Muscle layer of colon (tissue), 2 donors: ENCODE data around the gene HS3ST5.
"Not testable (repeated sequence)": the region's sequence is repeated elsewhere in the genome, so short reads cannot be mapped to it uniquely, and the experiment has no call there.

ENCODE experiments used
- H3K27ac ChIP-seq: one replicate; pipeline ENCODE4 v1.7.0; 2013; ENCODE audit warnings: low read depth, mild to moderate bottlenecking, low read length, moderate library complexity
- H3K27me3 ChIP-seq, 2 donors: one replicate each; pipeline ENCODE4 v1.7.0; 2013; ENCODE audit warnings: low read length in 2 of 2, mild to moderate bottlenecking in 2 of 2; ENCODE audit not compliant: insufficient read depth in 2 of 2, control insufficient read depth in 1 of 2
- H3K36me3 ChIP-seq: one replicate; pipeline ENCODE4 v1.7.0; 2013; ENCODE audit warnings: mild to moderate bottlenecking, low read length; ENCODE audit not compliant: insufficient read depth
- H3K4me1 ChIP-seq: one replicate; pipeline ENCODE4 v1.7.0; 2013; ENCODE audit warnings: mild to moderate bottlenecking, low read length; ENCODE audit not compliant: insufficient read depth
- H3K4me3 ChIP-seq, 2 donors: one replicate each; pipeline ENCODE4 v1.7.0; 2013; ENCODE audit warnings: low read length in 2 of 2, low read depth in 1 of 2, mild to moderate bottlenecking in 1 of 2, moderate library complexity in 1 of 2
- H3K9ac ChIP-seq: one replicate; pipeline ENCODE4 v1.7.0; 2013; ENCODE audit warnings: low read length
- H3K9me3 ChIP-seq: one replicate; pipeline ENCODE4 v1.7.0; 2013; ENCODE audit warnings: mild to moderate bottlenecking, low read length
- donor health status: abdominal sarcoma.
- donor health status: Adenocarcinoma of cecum.

The HS3ST5 gene

GRCh38 chr6:114055763-114056162, 287.1 kb downstream of the HS3ST5 start:
- no peak overlapping the region for H3K4me3 ChIP-seq
- H3K27ac ChIP-seq: no peak overlapping the region
- H3K36me3 ChIP-seq: no peaks in the 10 kb centered on the region
- no peaks in the 10 kb centered on the region for H3K4me1 ChIP-seq
- no peak overlapping the region for H3K9ac ChIP-seq
- H3K27me3 ChIP-seq: no peaks in the 10 kb centered on the region
- no peaks in the 10 kb centered on the region for H3K9me3 ChIP-seq

DNA sequence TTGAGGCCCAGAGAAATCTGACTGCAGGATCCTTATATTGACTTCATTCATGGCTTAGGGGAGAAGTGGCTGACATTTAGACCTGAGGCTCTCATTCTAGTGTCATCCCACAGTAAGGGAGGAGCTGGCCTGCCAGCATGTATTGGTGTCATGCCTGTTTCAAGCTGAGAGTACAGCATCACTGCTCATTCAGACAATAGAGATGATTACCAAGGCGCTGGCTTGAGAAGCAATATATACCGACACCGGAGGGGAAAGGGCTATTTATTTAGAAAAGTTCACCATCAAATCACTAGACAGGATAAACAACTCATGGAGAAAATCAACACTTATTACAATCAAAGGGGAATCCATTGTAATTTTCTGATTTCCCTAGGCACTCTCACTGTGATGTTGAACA, 287.5 kb downstream of the HS3ST5 start:
- no peaks in the 10 kb centered on the region for H3K36me3 ChIP-seq
- H3K9me3 ChIP-seq: no peaks in the 10 kb centered on the region
- H3K27ac ChIP-seq: no peak overlapping the region
- no peak overlapping the region for H3K9ac ChIP-seq
- no peak overlapping the region for H3K4me3 ChIP-seq
- H3K4me1 ChIP-seq: no peaks in the 10 kb centered on the region
- no peaks in the 10 kb centered on the region for H3K27me3 ChIP-seq

DNA sequence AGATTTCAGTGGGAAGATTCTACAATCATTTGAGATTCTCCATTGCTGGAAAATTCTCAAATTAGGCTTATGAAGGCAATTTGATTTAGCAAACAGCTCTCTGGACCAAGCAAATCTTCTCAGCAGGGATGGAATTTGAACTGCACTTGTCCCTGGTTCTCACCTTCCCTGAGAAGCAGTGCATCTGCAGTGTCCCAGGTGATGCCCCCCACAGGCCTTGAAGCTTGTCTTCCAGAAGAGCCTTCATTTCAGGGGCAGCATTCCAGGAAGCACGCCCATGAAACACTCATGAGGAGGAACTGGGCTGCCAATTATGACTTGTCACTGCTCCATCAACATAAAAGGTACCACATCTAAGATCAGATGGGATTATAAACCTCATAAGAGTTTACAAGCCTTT, 289.0 kb downstream of the HS3ST5 start:
- Histone ChIP-seq H3K36me3 (no peaks in the 10 kb centered on the region), H3K27ac (no peak overlapping the region), H3K9ac (no peak overlapping the region), H3K9me3 (no peaks in the 10 kb centered on the region), H3K27me3 (no peaks in the 10 kb centered on the region), H3K4me1 (no peaks in the 10 kb centered on the region), H3K4me3 (no peak overlapping the region)

GRCh38 chr6:114052141-114052540, 290.7 kb downstream of the HS3ST5 start:
- Histone ChIP-seq H3K9me3 (no peaks in the 10 kb centered on the region), H3K27me3 (no peaks in the 10 kb centered on the region), H3K9ac (no peak overlapping the region), H3K4me1 (no peaks in the 10 kb centered on the region), H3K4me3 (no peak overlapping the region), H3K36me3 (no peaks in the 10 kb centered on the region), H3K27ac (no peak overlapping the region)

DNA sequence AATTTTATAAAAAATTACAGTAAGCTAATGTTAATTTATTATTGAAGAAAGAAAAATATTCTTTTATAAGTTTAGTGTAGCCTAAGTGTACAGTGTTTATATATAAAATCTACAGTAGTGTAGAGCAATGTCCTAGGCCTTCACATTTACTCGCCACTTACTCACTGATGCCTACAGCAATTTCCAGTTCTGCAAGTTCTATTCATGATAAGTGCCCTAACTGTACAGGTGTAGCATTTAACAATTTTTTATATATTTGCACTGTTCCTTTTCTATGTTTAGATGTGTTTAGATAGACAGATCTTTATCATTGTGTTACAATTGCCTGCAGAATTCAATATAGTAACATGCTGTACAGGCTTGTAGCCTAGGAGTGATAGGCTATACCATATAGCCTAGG, 291.8 kb downstream of the HS3ST5 start:
- H3K27ac ChIP-seq: no peak overlapping the region
- H3K36me3 ChIP-seq: no peaks in the 10 kb centered on the region
- no peak overlapping the region for H3K4me3 ChIP-seq
- H3K9ac ChIP-seq: no peak overlapping the region
- H3K9me3 ChIP-seq: no peaks in the 10 kb centered on the region
- no peaks in the 10 kb centered on the region for H3K4me1 ChIP-seq
- no peaks in the 10 kb centered on the region for H3K27me3 ChIP-seq

GRCh38 chr6:114049367-114049966, 293.4 kb downstream of the HS3ST5 start:
- Histone ChIP-seq H3K27me3 (no peaks in the 10 kb centered on the region), H3K9me3 (no peaks in the 10 kb centered on the region), H3K36me3 (no peaks in the 10 kb centered on the region), H3K4me1 (no peaks in the 10 kb centered on the region), H3K27ac (no peak overlapping the region), H3K4me3 (no peak overlapping the region), H3K9ac (no peak overlapping the region)

- H3K36me3 ChIP-seq, H3K9ac ChIP-seq, H3K9me3 ChIP-seq, H3K27ac ChIP-seq, H3K4me1 ChIP-seq, H3K4me3 ChIP-seq, H3K27me3 ChIP-seq: not testable (repeated sequence)
Measured at GRCh38 chr6:114044566-114044965, 298.3 kb downstream of the HS3ST5 start.

GRCh38 chr6:114042267-114043016, 300.4 kb downstream of the HS3ST5 start:
- no peak overlapping the region for H3K27ac ChIP-seq
- no peaks in the 10 kb centered on the region for H3K9me3 ChIP-seq
- H3K4me1 ChIP-seq: no peaks in the 10 kb centered on the region
- no peak overlapping the region for H3K4me3 ChIP-seq
- H3K36me3 ChIP-seq: no peaks in the 10 kb centered on the region
- no peaks in the 10 kb centered on the region for H3K27me3 ChIP-seq
- H3K9ac ChIP-seq: no peak overlapping the region

- Histone ChIP-seq H3K9me3 (no peaks in the 10 kb centered on the region), H3K4me1 (no peaks in the 10 kb centered on the region), H3K27ac (no peak overlapping the region), H3K36me3 (no peaks in the 10 kb centered on the region), H3K27me3 (no peaks in the 10 kb centered on the region), H3K4me3 (no peak overlapping the region), H3K9ac (no peak overlapping the region)
Measured at GRCh38 chr6:114040871-114041270, 302.0 kb downstream of the HS3ST5 start.

DNA sequence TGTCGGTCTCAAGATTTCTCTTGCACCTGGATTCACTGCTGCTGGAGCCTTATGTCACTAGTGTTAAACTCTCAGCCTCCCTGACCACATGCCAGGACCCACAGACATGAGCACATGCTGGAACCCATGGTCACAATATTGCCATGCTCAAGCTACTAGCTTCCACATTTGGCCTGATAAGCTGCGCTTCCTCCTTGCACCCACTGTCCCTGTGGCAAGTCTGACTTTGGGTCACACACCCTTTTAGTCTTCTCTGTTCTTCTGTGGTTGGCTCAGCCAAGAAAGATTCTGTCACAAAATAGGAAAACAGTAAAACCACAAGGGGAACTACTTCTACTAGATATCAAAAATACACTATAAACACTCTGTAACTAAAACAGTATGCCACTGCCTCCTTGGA, 303.0 kb downstream of the HS3ST5 start:
- no peak overlapping the region for H3K27ac ChIP-seq
- no peaks in the 10 kb centered on the region for H3K27me3 ChIP-seq
- no peaks in the 10 kb centered on the region for H3K9me3 ChIP-seq
- no peak overlapping the region for H3K9ac ChIP-seq
- no peaks in the 10 kb centered on the region for H3K36me3 ChIP-seq
- H3K4me3 ChIP-seq: no peak overlapping the region
- no peaks in the 10 kb centered on the region for H3K4me1 ChIP-seq

DNA sequence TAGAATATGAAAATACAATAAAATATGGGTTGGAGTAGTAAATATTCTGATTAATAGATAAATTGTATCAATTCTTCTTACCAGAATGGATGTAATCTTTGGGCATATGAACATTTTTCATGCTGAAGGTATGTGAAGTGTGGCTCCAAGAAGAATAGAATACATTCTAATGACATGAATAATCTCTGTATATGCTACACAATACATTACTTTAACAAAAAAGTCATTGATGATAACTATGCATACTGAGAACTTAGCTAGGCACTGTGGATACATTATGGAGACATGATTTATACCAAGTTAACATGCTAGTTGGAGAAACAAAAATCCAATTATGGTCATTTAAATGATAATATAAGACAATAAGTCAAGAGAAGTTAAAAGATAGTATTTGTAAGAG, 309.2 kb downstream of the HS3ST5 start:
- H3K27me3 ChIP-seq: no peaks in the 10 kb centered on the region
- no peak overlapping the region for H3K27ac ChIP-seq
- no peaks in the 10 kb centered on the region for H3K4me1 ChIP-seq
- no peak overlapping the region for H3K9ac ChIP-seq
- no peaks in the 10 kb centered on the region for H3K36me3 ChIP-seq
- no peaks in the 10 kb centered on the region for H3K9me3 ChIP-seq
- H3K4me3 ChIP-seq: no peak overlapping the region

DNA sequence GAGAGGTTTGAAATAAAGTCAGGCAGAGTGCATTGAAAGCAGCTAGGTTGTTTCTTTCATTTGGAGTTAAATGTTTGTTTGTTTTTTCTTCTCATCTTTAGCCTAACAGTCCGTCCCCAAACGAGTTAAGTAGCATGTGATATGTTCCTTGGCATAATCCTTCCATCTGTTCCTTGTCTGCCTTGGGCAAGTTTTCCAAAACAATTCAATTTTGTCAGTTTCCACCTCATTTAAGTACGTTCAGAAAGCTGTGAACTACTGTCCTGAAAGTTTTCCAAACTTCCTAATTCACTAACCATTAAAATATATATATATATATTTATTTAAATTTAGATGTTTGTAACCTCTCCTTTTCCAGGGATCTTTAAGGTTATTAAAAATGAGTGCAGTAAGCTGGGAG, 310.1 kb downstream of the HS3ST5 start:
- H3K36me3 ChIP-seq: no peaks in the 10 kb centered on the region
- H3K4me3 ChIP-seq: no peak overlapping the region
- H3K27me3 ChIP-seq: no peaks in the 10 kb centered on the region
- H3K9ac ChIP-seq: no peak overlapping the region
- no peak overlapping the region for H3K27ac ChIP-seq
- no peaks in the 10 kb centered on the region for H3K9me3 ChIP-seq
- H3K4me1 ChIP-seq: no peaks in the 10 kb centered on the region
